OCI-M2 (cell line): ENCODE results near the gene GLI3.

Source experiments
- DNase-seq: peaks from one replicate; lab custom pipeline; 2025; ENCODE audit not compliant: unreplicated experiment; lab: John Stamatoyannopoulos, UW

Gene GLI3

GRCh38 chr7:42236976-42237810, at the start of gene GLI3:
GLI3 (minus strand) TSS chr7:42237209; CDS start chr7:42223253, 13,956 bp downstream.
- no peak for DNase-seq

GRCh38 chr7:42285383-42285824, 48.4 kb upstream of the GLI3 start:
- DNase-seq = no peak

- no peak for DNase-seq
These were observed 46.5 kb upstream of the GLI3 start for GRCh38 chr7:42283553-42283952.

- no peak for DNase-seq
These were observed 41.3 kb upstream of the GLI3 start for GRCh38 chr7:42278344-42278743.

GRCh38 chr7:42274053-42274452, 37.0 kb upstream of the GLI3 start:
- DNase-seq = no peak

- no peak for DNase-seq
These were observed 36.0 kb upstream of the GLI3 start for GRCh38 chr7:42272793-42273665.

GRCh38 chr7:42269161-42269560, 32.2 kb upstream of the GLI3 start:
- no peak for DNase-seq

- DNase-seq = no peak
These were observed 27.7 kb upstream of the GLI3 start for GRCh38 chr7:42264702-42265101.

GRCh38 chr7:42263971-42264370, 27.0 kb upstream of the GLI3 start:
- no peak for DNase-seq

- DNase-seq = no peak
These were observed 26.0 kb upstream of the GLI3 start for GRCh38 chr7:42262964-42263363.

GRCh38 chr7:42254217-42254616, 17.2 kb upstream of the GLI3 start:
- no peak for DNase-seq

GRCh38 chr7:42253316-42253715, 16.3 kb upstream of the GLI3 start:
- DNase-seq = no peak

- DNase-seq = no peak
These were observed 13.4 kb upstream of the GLI3 start for GRCh38 chr7:42250411-42250810.

GRCh38 chr7:42248579-42248978, 11.6 kb upstream of the GLI3 start:
- no peak for DNase-seq

- DNase-seq = no peak
These were observed 10.3 kb upstream of the GLI3 start for GRCh38 chr7:42247301-42247700.

GRCh38 chr7:42244828-42245227, 7.8 kb upstream of the GLI3 start:
- no peak for DNase-seq

GRCh38 chr7:42242381-42242780, 5.4 kb upstream of the GLI3 start:
- DNase-seq = no peak

- DNase-seq = no peak
These were observed 4.4 kb upstream of the GLI3 start for GRCh38 chr7:42241424-42241823.

- DNase-seq = no peak
These were observed 3.4 kb upstream of the GLI3 start for GRCh38 chr7:42240416-42240815.

- no peak for DNase-seq
These were observed 1.8 kb upstream of the GLI3 start for GRCh38 chr7:42238709-42239366.

GRCh38 chr7:42237811-42238541, 967 bp upstream of the GLI3 start:
- no peak for DNase-seq
